GM18502 (cell line): Measurements from ENCODE around the gene TTC23.
"Not testable (repeated sequence)": the region's sequence is repeated elsewhere in the genome, so short reads cannot be mapped to it uniquely, and the experiment has no call there.

ENCODE experiments used
- ATAC-seq: cut with Tn5 transposase; IDR thresholded peaks from one replicate; pipeline ENCODE4 v1.9.1; 2021; ENCODE audit warnings: mild to moderate bottlenecking; ENCODE audit not compliant: unreplicated experiment, poor library complexity

TTC23 gene

DNA sequence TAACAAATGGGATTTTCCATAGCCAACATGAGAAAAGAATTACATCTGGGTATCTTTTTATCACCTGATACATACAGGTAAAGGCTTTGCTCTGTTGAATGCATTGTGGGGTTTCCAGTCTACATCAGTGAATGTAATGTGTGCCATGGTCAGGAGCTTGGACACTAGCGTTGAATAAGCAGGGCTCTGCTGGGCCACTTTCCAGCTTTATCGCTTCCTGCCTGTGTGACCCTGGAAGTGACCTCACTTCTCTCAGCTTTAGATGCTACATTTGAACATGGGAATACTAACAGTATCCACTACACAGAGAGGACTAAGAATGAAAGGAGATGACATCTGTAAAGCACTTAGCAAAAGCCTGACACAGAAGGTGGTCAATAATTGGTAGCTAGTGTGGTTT, 40.1 kb downstream of the TTC23 start:
- ATAC-seq, result no peak

DNA sequence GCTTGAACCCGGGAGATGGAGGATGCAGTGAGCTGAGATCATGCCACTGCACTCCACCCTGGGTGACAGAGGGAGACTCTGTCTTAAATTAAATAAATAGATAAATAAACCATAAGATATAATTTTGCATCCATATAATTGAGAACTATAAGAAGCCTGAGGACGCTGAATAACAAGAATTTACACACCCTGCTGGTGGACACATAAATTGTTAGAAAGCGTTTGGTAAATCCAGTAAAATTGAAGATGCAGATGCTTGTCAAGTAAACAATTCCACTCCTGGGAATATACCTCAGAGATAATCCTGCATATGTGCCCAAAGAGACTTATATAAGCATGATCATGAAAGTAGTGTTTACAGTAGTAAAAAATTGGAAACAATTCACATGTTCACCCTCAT, 41.7 kb downstream of the TTC23 start:
- no peak for ATAC-seq

DNA sequence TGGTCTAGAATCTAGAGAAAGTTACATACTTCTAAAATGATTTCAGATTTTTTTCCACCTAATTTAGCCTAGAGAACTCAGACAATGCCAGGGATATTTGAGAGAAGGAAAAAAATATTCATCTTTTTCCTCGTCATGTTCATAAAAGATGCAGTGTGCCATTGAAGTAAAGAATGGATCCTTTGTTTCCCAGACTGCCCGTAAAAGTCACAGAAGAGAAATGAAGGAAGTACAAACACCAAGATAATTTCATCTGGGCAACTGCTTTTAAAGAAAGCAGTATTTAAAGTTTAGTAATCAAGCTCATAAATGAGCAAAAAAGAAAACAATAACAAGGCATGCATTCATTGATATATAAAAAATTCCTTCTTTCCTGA, 47.2 kb downstream of the TTC23 start:
- no peak for ATAC-seq

DNA sequence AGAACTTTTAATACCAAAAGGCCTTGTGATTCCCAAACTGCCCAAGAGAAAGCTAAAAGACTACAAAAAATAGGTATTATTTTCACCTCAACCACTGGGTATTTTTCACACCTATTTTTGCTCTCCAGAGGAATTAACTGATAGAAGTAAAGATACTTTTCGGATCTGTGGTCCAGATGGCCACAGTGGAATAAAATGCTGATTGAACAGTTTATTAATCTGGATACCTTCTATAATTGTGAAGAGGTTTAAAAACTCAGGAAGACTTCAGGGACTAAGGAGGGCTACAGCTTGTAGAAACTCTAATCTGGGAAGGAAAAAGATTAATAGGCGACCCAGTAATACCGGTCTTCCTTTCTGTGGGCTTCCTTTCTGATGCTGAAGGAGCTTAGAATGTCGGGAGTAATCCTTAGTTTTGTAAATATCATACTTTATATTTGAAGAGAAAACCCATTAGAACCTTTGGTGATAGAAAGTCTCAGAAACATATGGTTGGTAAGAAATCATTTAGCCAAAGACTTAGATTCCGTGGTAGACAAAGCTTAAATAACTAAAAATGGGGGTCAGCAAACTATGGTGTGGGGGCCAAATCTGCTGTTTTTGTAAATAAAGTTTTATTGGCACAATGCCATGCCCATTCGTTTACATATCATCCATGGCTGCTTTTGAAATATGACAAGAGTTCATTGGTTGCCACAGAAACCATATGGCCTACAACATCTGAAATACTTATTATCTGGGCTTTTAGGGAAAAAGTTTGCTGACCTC, 47.8 kb downstream of the TTC23 start:
- ATAC-seq, result no peak

DNA sequence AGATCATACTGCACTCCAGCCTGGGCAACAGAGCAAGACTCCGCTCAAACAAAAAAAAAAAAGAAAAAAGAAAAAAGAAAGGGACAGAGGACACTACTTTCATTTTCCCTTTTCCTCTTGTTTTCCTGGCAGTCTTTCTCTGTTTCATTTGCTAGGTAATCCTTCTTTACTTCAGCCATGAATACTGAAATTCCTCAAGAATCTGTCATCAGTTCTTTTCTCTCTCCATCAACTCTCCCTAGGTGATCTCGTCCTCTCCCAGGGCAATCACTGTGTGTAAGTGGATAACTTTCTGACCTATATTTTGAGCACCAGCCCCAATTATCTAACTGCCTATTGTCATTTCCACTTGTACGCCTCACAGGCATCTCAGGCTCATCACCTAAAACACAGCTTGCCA, 51.5 kb downstream of the TTC23 start:
- no peak for ATAC-seq

DNA sequence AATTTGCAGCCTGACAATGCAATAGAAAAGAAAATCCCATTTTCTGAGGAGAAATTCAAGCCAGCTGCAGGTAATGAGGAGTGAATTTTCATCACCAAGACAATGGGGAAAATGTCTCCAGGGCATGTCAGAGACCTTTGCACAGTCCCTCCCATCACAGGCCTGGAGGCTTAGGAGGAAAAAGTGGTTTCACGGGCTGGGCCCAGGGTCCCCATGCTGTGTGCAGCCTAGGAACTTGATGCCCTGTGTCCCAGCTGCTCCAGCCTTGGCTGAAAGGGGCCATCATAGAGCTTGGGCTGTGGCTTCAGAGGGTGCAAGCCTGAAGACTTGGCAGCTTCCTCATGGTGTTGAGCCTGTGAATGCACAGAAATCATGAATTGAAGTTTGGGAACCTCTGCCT, 57.2 kb downstream of the TTC23 start:
- ATAC-seq, result not testable (repeated sequence)

DNA sequence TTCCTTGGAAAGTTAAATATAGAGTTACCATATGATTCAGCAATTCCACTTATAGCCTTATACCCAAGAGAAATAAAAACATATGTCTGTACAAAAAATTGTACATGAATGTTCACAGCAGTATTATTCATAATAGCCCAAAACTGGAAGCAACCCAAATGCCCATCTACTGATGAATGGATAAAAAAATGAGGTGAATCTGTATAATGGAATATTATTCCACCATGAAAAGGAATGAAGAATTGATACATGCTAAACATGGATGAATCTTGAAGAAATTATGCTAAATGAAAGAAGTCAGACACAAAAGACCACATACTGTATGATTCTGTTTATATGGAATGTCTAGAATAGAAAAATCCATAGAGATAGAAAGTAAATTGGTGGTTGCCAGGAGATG, 61.4 kb downstream of the TTC23 start:
- ATAC-seq, result no peak

DNA sequence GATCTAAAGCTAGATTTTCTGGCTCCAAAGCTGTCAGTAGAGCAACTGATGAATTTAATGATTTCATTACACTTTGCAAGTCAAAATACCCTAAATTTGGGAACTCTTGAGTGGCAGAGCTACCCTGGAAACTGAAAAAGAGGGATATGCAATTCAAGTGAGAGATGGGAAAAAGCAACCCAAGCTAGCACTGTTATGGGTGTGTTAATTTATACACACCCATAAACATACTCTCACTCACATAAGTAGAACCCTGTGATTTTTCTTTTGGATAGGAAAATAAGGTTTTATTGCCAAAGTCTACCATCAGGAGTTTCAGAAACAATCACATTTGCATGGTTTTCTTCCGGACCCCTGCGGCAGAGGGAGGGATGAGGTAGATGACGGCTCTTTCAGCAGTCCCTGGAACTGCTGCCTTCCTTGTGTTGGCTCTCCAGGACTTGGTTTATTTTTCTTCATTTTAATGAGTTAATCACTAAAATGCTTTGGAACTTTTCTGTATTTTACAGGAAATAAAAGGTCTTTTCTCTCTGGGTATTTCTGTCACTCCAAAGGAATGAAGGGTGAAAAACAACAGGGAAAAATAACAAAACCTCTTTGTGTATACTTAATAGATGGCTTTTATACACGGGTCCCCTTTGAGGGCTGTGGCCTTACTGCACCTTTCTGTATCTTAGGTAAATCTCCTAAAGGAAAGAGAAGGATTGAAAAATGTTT, 63.8 kb downstream of the TTC23 start:
- no peak for ATAC-seq

DNA sequence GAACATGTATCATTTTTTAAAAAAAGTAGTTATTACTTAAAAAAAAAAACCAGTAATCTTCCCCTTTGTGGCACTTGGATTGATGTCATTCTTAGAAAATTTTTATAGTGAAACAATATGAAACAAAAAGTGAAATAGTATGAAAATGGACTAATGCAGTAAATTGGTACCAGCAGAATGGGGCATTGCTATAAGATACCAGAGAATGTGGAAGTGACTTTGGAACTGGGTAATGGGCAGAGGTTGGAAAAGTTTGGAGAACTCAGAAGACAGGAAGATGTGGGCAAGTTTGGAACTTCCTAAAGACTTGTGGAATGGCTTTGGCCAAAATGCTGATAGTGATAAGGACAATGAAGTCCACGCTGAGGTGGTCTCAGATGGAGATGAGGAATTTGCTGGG, 66.6 kb downstream of the TTC23 start:
- ATAC-seq, result no peak

DNA sequence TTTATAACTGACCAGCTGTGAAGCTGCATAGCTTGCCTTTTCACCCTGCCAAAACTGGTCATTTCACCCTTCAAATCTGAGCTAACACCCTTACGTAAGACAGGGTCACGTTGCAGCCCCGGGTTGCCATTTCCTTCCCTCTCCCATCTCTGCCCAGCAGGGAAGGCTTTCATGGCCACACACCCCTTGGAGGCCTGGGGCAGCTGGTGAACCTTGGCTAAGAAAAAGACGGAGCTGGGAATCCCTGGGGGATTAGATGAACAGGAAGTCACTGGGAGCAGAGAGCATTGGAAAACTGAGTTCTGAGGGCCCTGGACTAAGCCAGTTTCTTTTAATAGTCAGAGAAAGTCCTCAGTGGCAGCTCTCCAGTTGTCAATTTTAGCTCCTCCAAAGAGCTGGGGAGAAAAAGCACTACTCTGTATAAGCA, 67.8 kb downstream of the TTC23 start:
- ATAC-seq, result no peak

DNA sequence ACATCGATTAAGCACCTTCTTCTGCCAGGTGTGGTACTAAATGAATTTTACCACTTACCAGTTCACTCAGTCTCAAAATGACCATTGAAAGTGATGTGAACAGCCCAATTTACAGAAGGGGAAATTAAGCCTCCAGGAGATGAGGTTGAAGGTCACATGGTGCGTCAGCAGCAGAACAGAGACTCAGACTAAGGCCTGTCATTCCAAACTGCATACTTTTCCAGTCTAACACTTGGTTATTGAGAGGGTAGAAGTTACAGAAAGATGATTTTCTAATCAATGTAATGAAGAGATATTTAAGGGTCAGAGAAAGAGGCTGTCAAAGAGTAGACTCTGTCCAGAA, 68.4 kb downstream of the TTC23 start:
- ATAC-seq, result no peak

DNA sequence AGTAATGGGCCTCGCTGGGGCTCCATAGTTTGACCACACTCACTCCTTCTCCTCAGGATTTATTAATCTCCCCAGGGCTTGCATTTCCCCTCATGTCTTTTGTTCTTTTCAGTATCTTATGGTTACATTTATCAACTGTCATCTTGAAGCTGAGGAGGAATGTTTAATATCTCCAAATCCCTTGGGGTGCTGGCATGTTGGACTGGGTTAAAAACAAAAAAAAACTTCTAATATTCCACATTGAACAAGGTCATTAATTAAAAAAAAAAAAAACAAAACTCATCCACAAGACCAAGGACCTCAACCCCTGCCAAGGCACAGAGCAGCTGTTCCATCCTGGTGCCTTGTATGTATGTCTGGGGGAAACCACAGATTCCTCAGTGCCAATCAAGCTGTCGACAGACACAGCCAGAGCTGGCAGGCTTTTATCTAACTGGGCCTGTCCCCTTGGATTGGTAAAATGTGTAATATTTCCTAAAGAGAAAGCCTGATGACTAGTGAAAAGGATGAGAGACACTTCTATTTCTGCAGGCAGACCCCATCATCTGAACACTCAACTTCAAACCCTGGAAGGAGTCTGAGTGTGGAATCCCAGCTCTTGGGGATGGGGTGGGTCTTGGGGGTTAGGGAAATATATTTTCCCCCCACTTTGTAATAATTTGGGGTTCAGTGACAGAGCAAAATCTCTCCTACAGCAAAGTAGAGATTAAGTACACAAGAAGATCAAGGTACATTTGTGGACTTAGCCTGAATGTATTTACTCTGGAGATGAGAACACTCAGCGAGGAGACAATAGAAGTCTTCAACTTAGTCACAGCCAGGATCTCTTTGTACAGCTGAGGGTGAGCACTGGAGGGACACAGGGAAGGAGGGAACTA, 69.1 kb downstream of the TTC23 start:
- no peak for ATAC-seq

DNA sequence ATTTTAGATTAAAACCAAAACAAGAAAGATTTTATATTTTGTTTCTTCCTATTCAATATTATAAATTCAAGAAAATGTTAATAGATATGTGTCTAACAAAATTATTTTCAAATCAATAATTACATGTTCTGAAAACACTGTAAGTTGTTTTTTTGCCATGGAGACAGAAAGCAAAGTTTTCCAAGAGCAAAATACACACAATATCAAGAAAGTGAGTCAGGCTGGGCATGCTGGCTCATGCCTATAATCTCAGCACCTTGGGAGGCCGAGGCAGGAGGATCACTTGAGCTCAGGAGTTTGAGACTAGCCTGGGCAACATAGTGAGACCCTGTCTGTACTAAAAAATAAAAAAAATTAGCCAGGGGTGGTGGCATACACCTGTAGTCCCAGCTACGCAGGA, 71.7 kb downstream of the TTC23 start:
- no peak for ATAC-seq

DNA sequence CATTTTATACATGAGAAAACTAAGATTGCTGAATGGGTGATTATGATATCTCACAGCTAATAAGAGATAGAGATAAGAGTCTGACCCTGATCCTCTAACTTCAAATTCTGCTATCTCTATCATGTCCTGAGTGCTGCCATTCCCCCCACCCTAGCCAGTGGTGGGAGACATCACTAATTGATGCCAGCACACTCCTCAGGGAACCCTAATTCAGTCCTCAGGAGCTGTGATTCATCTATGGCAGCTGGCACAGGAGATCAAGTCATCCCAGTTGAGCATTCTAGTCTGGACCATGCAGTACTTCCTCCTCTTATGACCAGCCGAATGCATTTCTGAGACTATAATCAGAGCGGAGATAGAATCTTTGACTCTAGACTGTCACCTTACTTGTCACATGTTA, 72.6 kb downstream of the TTC23 start:
- no peak for ATAC-seq

DNA sequence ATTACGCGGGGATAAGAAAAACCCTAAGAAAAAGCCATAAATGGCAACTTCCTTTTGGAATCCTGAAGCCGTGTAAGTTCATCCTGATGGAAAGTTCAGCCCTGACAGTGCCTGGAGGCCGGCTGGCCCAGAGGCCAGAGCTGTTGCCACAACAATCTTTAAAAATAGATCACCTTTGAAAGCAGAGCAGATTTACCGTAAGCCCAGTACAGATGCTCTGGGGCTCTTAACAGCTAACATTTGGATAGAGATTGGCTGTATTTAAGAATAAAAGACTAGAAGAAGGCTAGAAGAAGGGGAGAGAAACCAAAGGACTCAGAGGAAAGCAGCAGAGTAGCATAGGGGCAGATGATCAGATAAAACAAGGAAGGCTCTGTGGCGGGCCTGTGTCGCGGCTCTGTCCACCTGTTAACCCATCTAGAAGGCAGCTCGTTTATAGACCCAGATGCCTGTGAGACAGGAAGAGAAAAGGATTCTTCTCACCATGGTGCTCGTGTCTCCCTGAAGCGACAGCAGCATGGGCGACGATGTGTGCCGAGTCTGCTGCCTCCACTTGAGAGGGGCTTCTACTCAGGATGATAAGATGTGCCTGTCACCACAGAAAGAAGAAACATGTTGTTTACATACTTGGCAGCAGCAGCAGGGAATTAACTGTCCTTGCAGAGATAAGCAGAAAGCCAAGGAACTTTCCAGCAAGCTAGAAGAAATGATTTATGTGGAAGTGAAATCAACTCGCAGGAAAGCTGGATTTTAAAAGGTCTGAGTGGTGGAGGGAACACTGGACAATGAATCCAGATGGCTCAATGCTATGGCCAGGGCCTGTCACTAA, 74.6 kb downstream of the TTC23 start:
- ATAC-seq, result no peak

DNA sequence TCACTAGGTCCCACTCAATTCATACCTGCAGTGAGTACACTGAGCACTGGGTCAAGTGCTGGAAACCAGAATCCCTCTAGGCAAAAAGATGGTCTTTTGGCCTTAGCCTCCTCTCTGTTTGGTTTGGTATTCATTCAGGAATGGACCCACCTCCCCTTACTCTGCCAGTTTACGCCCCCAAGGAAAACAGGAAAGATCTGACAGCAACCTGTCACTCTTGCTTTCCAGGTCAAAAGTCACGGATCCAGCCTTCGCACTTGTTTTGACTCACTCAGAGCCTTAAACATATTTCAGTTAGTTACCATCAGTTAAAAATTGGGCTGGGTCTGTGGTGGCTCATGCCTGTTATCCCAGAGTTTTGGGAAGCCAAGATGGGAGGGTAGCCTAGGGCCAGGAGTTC, 76.4 kb downstream of the TTC23 start:
- ATAC-seq, result no peak

DNA sequence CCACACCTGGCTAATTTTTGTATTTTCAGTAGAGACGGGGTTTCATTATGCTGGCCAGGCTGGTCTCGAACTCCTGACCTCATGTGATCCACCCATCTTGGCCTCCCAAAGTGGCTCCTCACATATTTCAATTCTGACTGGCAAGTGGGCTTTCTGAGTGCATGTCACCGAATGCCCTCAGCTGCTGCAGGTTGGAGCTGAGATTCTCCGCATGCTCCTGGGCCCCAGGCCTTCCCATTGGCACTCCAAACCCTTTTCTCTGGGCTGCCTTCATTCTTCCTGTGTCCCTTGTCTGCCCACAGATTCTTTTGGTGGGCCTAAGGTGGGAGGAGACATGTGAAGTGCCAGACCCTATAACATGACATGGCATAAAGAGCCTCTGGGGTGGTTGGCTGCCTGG, 77.2 kb downstream of the TTC23 start:
- no peak for ATAC-seq

DNA sequence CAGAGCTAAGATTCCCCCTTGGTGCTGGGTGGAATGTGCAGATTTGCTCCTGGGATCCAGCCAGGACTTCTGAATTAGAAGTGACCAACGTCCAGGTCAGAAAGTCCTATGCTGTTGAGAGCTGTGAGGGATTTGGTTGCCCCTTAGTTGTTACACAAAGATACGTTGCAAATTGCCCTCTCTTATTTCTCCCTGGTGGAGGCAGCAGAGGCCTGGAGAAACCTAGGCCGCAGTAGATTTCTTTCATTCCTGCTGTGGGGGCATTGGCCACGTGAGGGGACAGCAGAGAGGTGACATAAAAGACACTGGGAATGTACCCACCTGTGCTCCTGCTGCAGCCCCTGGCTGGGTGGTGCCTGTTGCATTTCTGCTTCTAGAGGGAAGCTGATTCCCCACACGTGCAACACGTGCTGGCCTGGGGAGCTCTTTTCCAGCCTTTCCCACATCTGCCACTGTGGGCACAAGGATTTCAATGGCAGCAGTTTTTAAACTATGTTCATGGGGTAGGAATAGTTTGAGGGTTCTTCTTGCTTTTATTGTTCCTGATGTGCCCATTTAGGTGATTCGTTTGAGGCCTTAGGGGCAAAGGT, 78.8 kb downstream of the TTC23 start:
- no peak for ATAC-seq

DNA sequence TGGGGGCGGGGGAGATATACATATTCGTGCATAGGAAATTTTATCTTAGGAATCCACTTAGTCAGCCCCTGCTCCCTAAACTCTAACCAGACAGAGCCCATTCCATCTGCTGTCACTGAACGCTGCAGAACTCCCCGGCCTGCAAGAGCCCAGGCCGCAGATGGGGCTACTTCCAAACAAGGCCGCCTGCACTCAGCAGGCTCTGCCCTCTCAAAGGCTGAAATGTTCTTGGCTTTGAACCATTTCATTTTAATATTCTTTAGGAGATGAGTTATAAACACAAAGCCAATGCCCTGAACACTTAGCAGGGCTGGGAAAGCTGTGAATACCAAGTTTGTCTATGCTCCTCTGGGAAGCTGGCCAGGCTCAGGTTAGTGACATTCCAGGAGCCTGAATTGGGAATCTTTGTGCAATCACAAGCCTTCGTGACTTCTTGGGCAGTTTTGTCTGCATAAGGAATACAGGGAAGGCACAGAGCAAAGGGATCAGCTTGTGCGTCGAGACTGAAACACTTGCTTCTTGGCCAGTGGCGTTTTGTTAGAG, 79.5 kb downstream of the TTC23 start:
- ATAC-seq, result no peak
